ACHN (cell line): ENCODE results near the gene IQSEC1.

Experiments
- DNase-seq: peaks from one replicate; pipeline ENCODE4 v3.0.0-alpha.2; 2015
- in situ Hi-C: cut with HindIII; loops from 2 replicates; pipeline ENCODE4 v1.10.0; 2017; ENCODE audit warnings: low sequenced_read_pairs, low pct_ligation_motif_present, low pct_unique_long_range_greater_than_20kb

Gene IQSEC1

GRCh38 chr3:12959410-12959809, 113.8 kb downstream of the IQSEC1 start:
- in situ Hi-C loops: no loop called here
- DNase-seq: no peak

- in situ Hi-C loops: no loop called here
Measured at GRCh38 chr3:12957824-12958792, 115.1 kb downstream of the IQSEC1 start.

GRCh38 chr3:12957339-12957738, 115.9 kb downstream of the IQSEC1 start:
- in situ Hi-C loops: no loop called here
- DNase-seq: no peak

More at GRCh38 chr3:12957824-12958792, 115.1 kb downstream of the IQSEC1 start:
- DNase-seq: no peak

- in situ Hi-C loops: no loop called here
- DNase-seq: no peak
Measured at GRCh38 chr3:12956316-12956660, 116.9 kb downstream of the IQSEC1 start.

DNA sequence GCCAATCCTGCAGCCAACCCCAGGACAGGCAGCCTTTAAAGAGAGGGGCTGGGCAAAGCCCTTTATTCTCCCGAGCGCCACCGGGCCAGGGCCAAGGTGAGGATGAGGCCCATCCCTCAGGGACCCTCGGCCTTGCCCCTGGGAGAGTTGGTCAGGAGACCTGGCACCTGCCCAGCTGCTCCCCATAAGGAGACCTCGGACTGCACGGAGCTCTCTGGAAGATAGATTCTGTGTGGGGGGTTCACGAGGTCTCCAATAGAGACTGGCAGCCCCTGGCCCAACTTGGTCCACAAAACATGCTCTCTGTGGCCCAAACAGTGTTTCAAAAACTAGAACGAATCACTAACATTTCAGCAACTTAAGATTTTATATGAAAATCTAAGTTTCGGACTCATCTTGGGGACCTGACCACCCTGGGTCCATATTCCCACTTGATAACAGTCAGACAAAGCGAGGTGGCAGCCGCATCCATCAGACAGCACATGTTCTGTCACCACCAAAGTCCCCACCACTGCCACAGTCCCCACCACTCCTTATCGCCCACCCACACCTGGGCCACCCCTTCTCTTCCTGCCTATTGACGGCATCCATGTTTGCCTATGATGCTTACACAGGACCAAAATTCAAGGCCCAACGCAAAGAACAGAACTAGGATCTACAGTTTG, 117.4 kb downstream of the IQSEC1 start:
- in situ Hi-C loops: no loop called here
- no peak for DNase-seq

GRCh38 chr3:12954891-12955650, 118.2 kb downstream of the IQSEC1 start:
- in situ Hi-C loops: no loop called here
- no peak for DNase-seq

- in situ Hi-C loops: no loop called here
- no peak for DNase-seq
Measured at GRCh38 chr3:12954180-12954579, 119.0 kb downstream of the IQSEC1 start.

DNA sequence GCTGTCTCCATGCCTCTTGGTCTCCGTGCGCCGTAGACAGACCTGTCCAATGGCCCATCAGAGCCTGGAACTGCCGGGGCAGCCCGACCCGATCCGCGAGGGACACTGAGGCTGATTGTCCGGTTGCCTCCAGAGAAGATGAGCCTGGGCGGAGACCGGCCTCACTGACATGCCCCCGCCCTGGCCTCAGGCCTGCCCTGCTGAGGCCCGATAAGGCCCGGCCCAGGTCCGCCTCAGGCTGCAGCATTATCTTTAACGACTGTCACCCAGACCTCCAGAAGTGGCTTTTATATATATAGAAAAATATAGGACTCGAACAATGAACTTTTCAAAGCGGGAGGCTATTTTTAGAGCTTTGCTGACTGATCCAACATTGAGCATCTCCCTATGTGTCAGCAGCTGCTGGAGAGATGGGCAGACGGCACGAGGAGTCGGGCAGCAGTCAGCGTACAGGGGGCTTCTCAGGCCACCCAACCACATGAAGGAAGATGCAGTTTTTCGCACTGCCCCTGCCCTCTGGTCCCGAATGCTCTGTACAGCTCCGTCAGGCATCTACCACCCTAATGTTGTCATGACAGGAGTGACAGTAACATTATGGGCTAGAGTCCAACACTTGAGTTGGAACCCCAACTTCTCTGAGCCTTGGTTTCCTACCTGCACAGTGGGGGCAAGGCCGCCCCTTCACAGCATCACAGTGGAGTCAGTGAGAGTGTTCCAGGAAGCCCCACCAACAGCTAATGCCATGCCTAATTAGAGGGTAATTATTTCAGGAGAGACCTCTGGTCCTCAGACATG, 119.8 kb downstream of the IQSEC1 start:
- in situ Hi-C loops: no loop called here
- no peak for DNase-seq

DNA sequence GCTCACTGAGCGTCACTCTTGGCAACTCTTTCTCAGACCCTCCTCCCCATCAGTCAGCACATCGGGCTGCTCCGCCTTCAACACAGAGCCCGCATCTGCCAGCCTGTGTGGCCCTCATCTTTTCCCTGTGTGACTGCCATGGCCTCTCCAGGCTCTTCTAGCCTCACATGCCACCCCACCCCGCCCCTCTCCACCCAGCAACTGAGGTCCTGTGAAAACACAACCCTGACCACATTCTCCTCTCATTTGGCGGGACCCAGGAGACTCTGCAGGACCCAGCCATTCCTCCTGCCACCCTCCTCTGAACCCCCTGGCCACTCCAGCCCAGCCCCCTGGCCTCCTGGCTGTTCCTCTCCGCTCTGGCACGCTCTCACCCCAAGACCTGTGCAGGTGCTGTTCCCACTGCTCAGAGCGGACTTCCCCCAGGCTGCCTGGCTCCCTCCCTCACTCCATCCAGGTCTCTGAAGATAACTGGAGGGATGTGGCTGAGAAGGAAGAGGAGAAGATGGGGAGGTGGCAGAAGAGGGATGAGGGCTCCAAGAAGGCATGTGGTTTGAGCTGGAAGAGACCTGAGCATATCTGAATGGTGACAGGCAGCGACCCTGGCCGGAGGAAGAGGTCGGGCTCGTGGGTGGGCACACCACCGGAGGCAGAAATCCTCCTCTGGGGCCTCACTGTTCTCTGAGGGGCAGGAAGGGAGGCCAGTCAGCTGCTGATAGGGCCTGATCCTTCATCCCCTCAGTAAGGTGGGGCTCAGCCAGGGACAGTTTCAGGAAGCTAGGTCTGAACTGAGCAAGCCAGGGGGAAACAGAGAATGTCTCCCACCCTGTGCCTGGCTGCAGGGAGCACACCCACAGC, 120.7 kb downstream of the IQSEC1 start:
- in situ Hi-C loops: no loop called here
- DNase-seq: no peak

DNA sequence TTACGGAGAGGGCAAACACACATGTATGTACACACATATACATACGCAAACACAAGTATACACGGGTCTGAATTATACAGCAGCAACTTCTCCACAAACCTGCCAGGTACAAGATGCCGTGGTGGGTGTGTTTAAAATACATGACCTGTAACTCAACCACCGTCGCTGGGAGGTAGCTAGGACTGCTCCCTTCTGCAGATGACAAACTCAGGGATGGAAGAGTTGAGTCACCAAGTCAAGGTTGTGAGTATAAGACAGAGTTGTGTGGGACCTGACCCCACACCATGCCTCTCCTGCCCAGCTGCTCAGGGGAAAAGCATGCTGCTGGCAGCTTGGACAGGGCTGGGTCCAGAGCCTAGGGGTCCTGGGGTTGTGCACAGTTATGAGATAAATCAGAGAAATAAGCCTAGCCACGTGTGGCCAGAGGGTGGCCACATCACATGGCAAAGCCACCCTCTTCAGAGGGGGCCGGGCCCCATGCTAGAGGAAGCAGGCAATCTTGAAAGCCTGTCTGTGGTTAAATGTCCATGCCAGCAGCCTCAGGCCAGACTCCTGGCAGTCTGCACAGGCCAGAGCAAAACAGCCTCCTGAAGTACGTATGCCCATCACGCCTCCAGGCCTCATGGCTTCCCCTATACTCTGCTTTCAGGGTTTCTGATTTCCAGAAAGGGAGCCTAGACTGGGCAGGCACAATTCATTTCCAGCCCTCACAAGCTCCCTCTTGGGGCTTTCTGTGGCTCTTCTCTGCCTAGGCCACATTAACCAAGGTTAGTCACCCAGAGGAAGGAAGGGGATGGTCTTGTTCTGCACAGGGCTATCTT, 124.1 kb downstream of the IQSEC1 start:
- in situ Hi-C loops: no loop called here

DNA sequence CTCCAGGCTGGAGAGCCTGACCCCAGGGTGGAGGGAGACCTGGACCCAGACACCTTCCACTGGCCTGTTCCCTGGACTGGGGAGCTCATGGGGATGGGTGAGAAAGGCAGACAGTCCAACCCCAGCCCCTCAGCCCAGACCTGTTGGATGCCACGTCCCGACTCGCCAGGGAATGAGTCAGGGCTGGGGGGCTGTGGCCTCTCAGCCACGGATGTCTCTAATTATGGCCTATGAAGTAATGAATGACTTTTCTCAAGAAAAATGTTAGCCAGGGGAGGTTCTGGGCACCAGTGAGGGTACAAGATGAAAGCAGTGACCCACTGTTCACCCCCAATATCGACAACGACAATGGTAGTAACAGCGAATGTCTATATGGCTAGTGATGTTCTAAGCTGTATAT, 124.9 kb downstream of the IQSEC1 start:
- in situ Hi-C loops: no loop called here

More for the DNA sequence above, 124.1 kb downstream of the IQSEC1 start:
- DNase-seq: no peak

GRCh38 chr3:12947504-12948369, 125.5 kb downstream of the IQSEC1 start:
- no peak for DNase-seq
- in situ Hi-C loops: no loop called here

More for the DNA sequence above, 124.9 kb downstream of the IQSEC1 start:
- DNase-seq: no peak

DNA sequence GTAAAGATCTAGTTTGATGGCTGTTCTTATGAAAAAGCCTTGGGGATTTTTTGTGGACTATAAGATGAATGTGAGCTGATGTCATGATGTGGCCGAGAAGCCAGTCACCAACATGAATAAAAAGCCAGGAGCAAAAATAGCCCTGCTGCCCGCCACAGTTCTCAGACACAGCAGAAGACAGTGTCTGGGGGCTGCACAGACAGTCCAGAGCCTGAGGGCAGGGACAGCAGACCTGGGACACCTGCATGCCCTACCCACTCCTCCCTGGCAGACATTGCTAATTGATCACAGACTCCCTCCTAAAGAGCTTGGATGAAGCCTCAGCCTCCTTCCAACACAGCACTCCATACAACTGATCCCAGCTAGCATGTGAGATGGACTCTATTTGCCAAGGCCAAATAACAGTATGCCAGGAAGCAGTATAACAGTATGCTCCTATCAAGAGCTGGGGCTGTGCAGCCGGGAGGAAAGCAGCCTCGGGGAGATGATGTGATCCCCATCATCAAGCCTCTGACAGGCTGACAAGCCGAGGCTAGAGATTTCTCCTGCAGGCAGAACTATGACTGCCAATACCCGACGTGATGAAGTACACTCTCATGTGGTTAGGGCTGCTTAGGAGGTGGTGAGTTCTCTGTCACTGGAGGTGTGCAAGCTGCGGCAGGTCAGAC, 126.4 kb downstream of the IQSEC1 start:
- no peak for DNase-seq

GRCh38 chr3:12946251-12946648, 127.0 kb downstream of the IQSEC1 start:
- in situ Hi-C loops: no loop called here
- DNase-seq: no peak

More for the DNA sequence above, 126.4 kb downstream of the IQSEC1 start:
- in situ Hi-C loops: no loop called here

GRCh38 chr3:12944849-12945248, 128.4 kb downstream of the IQSEC1 start:
- in situ Hi-C loops: no loop called here
- no peak for DNase-seq
